GM15510 (cell line): Measurements from ENCODE around the gene LHFPL2.

Experiments
- POLR2A ChIP-seq: IDR thresholded peaks from 3 replicates; pipeline ENCODE4 v1.6.1; 2011; ENCODE audit warnings: borderline replicate concordance; ENCODE audit not compliant: insufficient read length; ENCODE audit errors: extremely low read depth

Gene LHFPL2

DNA sequence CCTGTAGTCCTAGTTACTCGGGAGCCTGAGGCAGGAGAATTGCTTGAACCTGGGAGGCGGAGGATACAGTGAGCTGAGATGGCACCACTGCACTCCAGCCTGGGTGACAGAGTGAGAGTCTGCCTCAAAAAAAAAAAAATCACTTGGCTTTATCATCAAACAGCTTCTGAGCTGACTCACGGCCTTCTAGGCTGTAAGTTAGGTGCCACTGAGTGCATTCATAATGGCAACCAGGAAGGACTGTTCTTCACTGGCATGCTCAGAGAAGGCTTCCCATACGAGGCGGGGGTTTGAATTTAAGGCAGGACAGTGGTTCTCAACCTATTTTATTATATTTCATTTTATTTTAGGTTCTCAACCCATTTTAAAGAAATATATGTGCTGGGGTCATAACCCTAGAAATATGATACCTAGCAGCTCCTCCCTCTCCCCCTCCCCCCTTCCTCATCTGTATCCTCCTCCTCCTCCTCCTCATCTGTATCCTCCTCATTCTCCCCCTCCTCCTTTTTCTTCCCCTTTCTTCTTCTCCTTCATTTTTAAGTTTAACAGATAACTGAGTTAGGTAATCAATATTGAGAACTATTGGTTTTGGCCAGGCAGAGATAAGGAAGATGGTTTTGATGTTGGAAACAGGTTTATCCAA, 19.0 kb upstream of the LHFPL2 start:
- TF ChIP-seq POLR2A: no peak

DNA sequence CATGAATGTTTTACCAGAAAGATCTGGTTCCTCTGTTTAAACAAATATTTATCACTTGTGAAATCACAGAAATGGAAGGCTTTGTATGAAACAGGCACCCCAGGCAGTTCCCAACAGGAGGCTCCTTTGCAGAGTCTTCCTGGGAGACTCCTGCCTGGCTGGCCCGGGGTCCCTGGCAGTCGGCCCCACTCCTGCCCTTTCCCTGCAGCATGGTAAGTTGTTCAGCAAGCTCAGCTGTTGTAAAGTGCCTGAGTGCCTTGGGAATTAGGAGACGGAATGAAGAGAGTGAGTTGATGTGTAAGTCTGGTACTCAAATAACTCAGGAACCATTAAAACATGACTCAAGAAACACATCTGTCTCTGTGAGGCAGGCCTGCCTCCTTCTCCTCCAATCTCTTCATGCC, 17.5 kb upstream of the LHFPL2 start:
- no peak for TF ChIP-seq POLR2A

DNA sequence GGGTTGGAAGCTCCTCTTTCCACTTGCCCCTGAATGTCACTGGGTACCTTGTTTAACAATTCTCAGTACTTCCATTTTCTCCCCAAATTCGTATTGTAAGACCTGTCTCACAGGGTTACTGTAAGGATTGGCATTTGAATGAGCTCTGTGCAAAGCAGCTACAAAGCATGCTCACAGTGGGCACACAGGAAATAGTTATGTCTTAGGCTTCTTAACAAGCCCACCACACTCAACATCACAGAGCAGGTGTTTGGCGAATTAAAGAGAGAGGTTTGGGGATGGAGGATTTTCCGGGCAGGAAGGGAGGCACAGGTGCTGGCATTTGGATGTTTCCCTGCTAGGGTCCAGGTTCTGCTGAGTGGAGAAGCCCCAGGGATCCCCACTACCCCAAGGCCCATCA, 17.0 kb upstream of the LHFPL2 start:
- no peak for TF ChIP-seq POLR2A

DNA sequence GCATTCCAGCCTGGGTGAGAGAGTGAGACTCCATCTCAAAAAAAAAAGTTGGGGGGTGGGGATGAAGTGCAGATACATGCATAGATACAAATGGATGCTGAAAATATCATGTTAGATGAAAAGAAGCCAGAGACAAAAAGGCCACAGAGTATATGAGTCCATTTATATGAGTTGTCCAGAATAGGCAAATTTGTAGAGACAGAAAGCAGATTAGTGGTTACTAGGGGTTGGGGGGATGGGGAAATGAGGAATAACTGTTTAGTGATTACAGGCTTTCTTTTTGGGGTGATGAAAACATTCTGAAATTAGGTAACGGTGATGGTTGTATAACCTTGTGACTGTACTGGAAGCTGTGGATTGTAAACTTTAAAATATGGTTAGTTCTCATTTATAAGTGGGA, 13.8 kb upstream of the LHFPL2 start:
- no peak for TF ChIP-seq POLR2A

DNA sequence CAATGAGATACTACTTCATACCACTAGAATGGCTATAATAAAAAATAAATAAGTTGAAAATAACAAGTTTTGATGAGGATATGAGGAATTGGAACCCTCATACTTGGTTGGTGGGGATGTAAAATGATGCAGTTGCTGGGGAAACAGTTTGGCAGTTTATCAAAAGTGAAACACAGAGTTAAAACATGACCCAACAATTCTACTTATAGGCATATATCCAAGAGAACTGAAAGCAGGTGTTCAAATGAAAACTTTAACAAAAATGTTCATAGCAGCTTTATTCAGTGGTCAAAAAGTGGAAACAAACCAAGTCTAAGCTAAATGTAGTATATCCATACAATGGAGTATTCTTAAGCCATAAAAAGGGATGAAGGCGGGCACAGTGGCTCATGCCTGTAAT, 13.1 kb upstream of the LHFPL2 start:
- no peak for TF ChIP-seq POLR2A

DNA sequence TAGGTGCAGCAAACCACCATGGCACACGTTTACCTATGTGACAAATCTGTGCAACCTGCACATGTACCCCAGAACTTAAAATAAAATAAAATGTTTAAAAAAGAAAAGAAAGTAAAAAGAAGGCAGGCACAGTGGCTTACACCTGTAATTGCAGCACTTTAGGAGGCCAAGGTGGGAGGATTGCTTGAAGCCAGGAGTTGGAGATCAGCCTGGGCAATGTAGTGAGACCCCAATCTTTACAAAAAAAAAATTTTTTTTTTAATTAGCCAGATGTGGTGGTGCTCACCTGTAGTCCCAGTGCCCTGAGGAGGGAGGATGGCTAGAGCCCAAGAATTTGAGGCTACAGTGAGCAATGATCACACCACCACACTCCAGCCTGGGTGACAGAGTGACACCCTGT, 12.5 kb upstream of the LHFPL2 start:
- TF ChIP-seq POLR2A: no peak

DNA sequence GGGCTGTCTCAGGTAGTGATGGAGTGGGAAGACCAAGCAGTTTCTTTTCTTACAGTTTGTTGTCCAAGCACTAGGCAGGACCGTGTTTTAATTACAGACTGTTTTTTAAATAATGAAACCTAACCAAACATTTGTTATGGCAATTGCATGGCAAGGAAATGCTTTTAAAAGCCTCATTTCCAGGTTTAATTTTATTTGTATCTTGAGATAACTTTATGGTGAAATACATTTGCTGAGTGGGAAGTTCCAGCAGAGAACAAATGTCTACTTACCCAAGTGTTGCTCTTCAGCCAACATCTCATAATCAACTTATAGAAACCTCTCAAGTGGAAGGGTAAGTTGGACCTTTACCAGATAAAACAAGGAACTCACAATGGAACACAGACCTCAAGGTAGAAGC, 11.8 kb upstream of the LHFPL2 start:
- no peak for TF ChIP-seq POLR2A

DNA sequence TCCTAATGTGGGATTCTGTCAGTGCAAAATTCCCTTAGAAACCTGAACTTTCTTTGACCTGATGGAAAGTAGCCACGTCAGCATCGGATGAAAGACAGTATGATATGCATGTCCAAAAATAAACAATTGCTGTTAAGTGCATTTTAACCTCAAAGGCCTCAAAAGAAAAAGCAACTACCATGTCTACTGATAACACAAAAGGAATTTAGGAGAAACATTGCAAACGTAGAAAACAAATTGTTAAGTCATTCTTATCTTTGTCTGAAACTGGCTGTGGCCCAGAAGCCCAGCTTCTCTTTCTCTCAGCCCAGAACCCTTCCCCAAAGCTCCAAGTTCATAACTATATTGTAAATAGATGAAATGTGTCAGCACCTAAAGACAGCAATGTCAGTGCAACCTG, 11.1 kb upstream of the LHFPL2 start:
- TF ChIP-seq POLR2A: no peak

DNA sequence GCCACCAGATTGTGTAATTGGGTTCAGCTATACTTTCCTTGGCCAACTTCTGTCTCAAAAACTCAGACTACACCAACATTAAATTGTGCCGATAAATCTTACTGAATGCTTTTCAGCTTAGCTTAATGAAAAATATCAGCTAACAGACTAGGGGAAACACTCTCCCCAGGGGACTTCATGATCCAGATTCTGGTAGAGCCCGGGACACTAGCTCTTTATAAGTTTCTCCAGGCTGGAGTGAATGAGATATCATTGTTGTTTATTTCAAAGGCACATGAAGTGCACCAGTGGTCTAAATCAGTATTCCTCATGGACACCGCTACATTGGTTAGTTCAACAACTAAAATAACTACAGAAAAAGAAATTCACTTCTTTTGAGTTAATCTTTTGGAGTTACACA, 10.5 kb upstream of the LHFPL2 start:
- no peak for TF ChIP-seq POLR2A

DNA sequence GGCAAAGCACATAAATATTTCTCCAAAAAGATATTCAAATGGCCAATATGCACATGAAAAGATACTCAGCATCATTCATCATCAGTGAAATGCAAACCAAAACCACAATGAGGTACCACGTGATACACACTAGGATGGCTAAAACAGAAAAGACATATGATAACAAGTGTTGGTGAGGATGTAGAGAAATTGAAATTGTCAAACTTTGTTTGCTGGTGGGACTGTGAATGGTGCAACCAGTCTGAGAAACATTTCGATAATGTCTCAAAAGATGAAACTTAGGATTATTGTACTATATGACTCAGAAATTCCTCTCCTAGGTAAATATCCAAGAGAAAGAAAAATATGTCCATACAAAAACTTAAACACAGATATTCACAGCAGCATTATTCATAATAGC, 8.6 kb upstream of the LHFPL2 start:
- no peak for TF ChIP-seq POLR2A

DNA sequence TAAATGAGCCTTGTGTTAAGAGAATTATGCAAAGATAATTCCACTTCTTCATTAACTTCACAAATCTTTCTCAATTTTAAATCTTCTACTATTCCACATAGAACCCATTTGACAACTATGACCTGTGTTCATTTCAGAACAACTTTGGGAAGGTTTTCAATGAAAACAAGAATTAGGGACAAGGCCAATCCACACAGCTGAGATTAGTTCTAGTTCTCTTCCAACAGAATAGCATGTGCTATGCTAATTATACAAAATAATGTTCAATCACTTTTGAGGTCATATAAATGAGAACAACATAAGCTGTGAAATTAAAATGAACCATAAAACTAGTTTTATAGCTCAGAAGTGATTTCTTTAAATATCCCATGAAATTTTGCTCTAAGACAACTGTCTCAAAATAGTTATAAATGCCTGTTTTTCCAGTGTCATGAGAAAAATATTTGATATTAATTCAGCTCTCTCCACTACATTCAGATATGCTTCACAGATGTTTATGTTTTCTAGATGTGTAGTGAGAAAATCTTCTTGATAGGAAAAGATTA, 7.2 kb upstream of the LHFPL2 start:
- TF ChIP-seq POLR2A: no peak

DNA sequence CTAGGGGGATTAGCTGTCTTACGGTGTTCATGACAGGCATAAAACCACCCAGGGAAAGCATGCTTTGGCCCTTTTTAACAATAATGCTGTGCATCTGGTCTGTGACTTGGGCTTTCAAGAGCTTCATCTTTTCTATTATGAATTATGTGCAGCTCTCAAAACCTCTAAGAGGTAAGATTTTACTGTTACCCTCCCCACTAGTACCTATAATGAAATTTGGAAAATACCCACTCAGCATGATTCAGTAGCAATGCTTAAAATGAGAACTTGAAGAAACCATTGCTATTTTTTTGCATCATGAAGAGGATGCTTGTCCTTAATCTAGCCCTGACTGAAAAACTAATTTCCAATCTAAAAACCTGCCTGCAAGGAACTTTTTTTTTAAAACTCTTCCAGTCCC, 5.8 kb upstream of the LHFPL2 start:
- TF ChIP-seq POLR2A: no peak

DNA sequence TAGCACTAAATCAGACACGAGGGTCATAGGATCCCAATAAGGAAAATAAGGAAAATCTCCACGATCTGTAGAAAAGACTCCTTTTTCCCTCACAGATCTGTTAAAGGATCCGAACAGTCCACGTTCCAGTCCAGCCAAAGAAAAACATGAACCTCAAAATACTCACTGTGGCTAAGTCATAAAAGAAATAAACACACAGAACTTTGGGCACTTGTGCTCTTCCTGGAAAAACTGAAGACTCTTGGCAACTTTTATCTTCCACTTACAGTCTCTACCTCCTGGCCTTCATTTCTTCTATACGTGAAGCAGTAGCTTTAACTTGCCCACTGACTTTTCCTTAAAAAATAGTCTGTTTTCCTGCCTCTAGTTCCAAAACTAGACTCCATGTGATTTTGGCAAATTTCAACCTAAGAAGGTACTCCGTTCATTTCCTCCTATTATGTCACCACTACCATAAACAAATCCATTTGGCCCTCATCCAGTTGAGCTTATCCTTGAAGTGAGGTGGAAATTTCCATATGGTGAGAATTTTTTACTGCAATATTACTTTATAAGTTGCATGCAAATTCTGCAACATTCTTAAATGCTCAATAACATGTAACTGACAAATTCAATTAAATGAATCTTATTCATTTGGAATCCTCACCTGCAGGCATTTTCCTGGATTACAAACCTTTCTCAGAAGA, 5.3 kb upstream of the LHFPL2 start:
- no peak for TF ChIP-seq POLR2A

DNA sequence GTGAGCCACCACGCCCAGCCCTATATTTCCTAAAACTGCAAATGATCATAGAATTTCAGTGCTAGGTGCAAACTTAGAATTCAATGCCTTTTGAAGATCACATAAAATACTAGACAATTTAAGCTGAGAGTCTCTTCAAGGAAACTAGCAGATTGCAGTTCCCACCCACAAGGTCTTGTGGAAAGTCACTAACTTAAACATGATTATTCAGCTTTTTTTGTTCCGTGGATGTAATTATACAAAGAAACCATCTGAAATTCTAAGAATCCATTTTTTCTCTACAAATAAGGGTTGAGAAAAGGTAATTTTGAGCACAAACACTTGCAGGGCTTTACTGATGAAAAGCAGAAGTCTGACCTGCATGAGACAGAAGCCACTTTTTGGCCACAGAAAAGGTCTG, 4.5 kb upstream of the LHFPL2 start:
- no peak for TF ChIP-seq POLR2A

DNA sequence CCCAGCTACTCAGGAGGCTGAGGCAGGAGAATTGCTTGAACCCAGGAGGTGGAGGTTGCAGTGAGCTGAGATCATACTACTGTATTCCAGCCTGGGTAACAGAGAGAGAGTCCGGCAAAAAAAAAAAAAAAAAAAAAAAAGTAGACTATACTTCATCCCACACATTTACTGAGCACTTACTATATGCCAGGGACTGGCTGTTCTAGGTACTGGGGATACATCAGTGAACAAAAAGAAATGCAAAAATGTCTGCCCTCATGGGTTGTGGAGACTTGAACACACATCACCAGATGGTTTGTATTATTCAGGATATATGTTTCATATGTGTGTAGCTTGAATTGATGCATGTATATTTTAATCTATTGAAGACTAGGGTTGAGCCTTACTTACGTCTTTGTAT, 2.9 kb upstream of the LHFPL2 start:
- no peak for TF ChIP-seq POLR2A

DNA sequence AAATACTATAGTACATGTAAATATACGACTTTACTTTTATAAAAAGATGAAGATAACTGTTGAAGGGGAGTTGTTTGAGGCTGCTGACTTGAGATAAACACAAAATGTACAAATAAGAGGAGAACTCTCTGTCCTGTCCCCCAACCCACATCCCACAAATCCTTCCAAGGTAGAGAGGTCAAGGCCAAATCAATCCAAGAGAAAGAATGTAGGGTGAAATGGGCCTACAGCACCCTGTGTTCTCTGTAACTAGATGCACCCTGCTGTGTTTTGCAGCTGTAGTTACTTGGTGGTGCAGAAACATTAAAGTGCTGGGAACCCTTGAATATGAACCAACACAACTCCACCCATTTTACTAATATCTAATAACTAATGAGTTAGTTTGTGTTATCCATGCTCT, 2.0 kb upstream of the LHFPL2 start:
- no peak for TF ChIP-seq POLR2A
